MM.1S (cell line): ENCODE data around the gene TJP1.

Source experiments
- DNase-seq: peaks from one replicate; pipeline ENCODE4 v3.0.0-alpha.2; 2015
- H2AFZ ChIP-seq: fragments of 300-600 bp; sonication (generic); 2 replicates; pipeline ENCODE4 v1.6.0; 2016; ENCODE audit warnings: antibody characterized with exemption, low read length
- H3F3A ChIP-seq: fragments of 300-600 bp; sonication (generic); 2 replicates; pipeline ENCODE4 v1.6.1; 2016; ENCODE audit warnings: mild to moderate bottlenecking, antibody characterized with exemption, low read length, moderate library complexity, mixed read lengths; ENCODE audit not compliant: insufficient read depth
- H3K27ac ChIP-seq: fragments of 300-600 bp; sonication (generic); 2 replicates; pipeline ENCODE4 v1.5.1; 2016; ENCODE audit warnings: mild to moderate bottlenecking, low read length
- H3K27me3 ChIP-seq: fragments of 300-600 bp; sonication (generic); replicated peaks from 2 replicates; pipeline ENCODE4 v1.6.0; 2016; ENCODE audit warnings: low read length; ENCODE audit not compliant: insufficient read depth
- H3K36me3 ChIP-seq: fragments of 300-600 bp; sonication (generic); replicated peaks from 2 replicates; pipeline ENCODE4 v1.6.1; 2016; ENCODE audit warnings: mild to moderate bottlenecking, low read length, mixed read lengths; ENCODE audit not compliant: insufficient read depth
- H3K4me1 ChIP-seq: fragments of 300-600 bp; sonication (generic); 2 replicates; pipeline ENCODE4 v1.6.1; 2016; ENCODE audit warnings: low read length, mixed read lengths
- H3K4me2 ChIP-seq: fragments of 300-600 bp; sonication (generic); 2 replicates; pipeline ENCODE4 v1.6.0; 2016; ENCODE audit warnings: low read depth, low read length
- H3K4me3 ChIP-seq: fragments of 300-600 bp; sonication (generic); 2 replicates; pipeline ENCODE4 v1.5.1; 2016; ENCODE audit warnings: low read length, mixed read lengths
- H3K79me2 ChIP-seq: fragments of 300-600 bp; sonication (generic); 2 replicates; pipeline ENCODE4 v1.6.1; 2016; ENCODE audit warnings: mixed run types, low read length, mixed read lengths
- H3K9ac ChIP-seq: fragments of 300-600 bp; sonication (generic); 2 replicates; pipeline ENCODE4 v1.6.1; 2016; ENCODE audit warnings: low read length, mixed read lengths
- H3K9me2 ChIP-seq: fragments of 300-600 bp; sonication (generic); replicated peaks from 2 replicates; pipeline ENCODE4 v1.6.1; 2016; ENCODE audit warnings: mild to moderate bottlenecking, low read length, mixed read lengths; ENCODE audit not compliant: insufficient read depth
- H3K9me3 ChIP-seq: fragments of 300-600 bp; sonication (generic); replicated peaks from 2 replicates; pipeline ENCODE4 v1.6.1; 2016; ENCODE audit warnings: mild to moderate bottlenecking, low read length, mixed read lengths; ENCODE audit not compliant: insufficient read depth
- H4K20me1 ChIP-seq: fragments of 300-600 bp; sonication (generic); 2 replicates; pipeline ENCODE4 v1.6.1; 2016; ENCODE audit warnings: mild to moderate bottlenecking, low read length, moderate library complexity, mixed read lengths; ENCODE audit not compliant: insufficient read depth
- CTCF ChIP-seq: fragments of 300-600 bp; sonication (generic); IDR thresholded peaks from 2 replicates; pipeline ENCODE4 v1.5.1; 2016; ENCODE audit warnings: antibody characterized with exemption, low read length, mixed read lengths
- EZH2 ChIP-seq: fragments of 300-600 bp; sonication (generic); optimal IDR thresholded peaks from 2 replicates; pipeline ENCODE3; 2017; ENCODE audit warnings: low read depth, mild to moderate bottlenecking, antibody characterized with exemption, low read length, mixed read lengths
- EZH2phosphoT487 ChIP-seq: fragments of 300-600 bp; sonication (generic); IDR thresholded peaks from 2 replicates; pipeline ENCODE4 v1.6.1; 2018; ENCODE audit warnings: antibody characterized with exemption, low read length

TJP1 gene

GRCh38 chr15:29838352-29839010 is 16.2 kb upstream of the TJP1 start:
- H4K20me1 ChIP-seq = no peaks in the 10 kb centered on the region
- DNase-seq = no peak
- H2AFZ ChIP-seq = no peak overlapping the region
- H3K4me2 ChIP-seq = no peak overlapping the region
- no peaks in the 10 kb centered on the region for H3K9me3 ChIP-seq
- H3F3A ChIP-seq = no peaks in the 10 kb centered on the region
- H3K27me3 ChIP-seq = peaks cover 17% of the 10 kb centered on the region
- no peaks in the 10 kb centered on the region for H3K36me3 ChIP-seq
- TF ChIP-seq CTCF (no peak), EZH2 (no peak)
- no peaks in the 10 kb centered on the region for H3K79me2 ChIP-seq
- no peaks in the 10 kb centered on the region for H3K4me1 ChIP-seq
- no peak overlapping the region for H3K9ac ChIP-seq
- no peak overlapping the region for H3K27ac ChIP-seq
- H3K4me3 ChIP-seq = no peak overlapping the region
- no peaks in the 10 kb centered on the region for H3K9me2 ChIP-seq

- Histone ChIP-seq H3F3A (no peaks in the 10 kb centered on the region), H2AFZ (no peak overlapping the region), H4K20me1 (no peaks in the 10 kb centered on the region), H3K4me3 (no peak overlapping the region), H3K36me3 (no peaks in the 10 kb centered on the region), H3K27ac (no peak overlapping the region), H3K9me2 (no peaks in the 10 kb centered on the region), H3K4me2 (no peak overlapping the region), H3K4me1 (no peaks in the 10 kb centered on the region), H3K27me3 (peaks cover 43% of the 10 kb centered on the region), H3K9me3 (no peaks in the 10 kb centered on the region), H3K79me2 (no peaks in the 10 kb centered on the region), H3K9ac (no peak overlapping the region)
- TF ChIP-seq EZH2phosphoT487 = no peak
- TF ChIP-seq CTCF = no peak
- TF ChIP-seq EZH2 = no peak
- DNase-seq = no peak
Observed at GRCh38 chr15:29835301-29835700, 13.0 kb upstream of the TJP1 start.

GRCh38 chr15:29832709-29833108 is 10.4 kb upstream of the TJP1 start:
- Histone ChIP-seq H3K4me1 (no peaks in the 10 kb centered on the region), H3K9ac (no peak overlapping the region), H4K20me1 (no peaks in the 10 kb centered on the region), H2AFZ (no peak overlapping the region), H3K36me3 (no peaks in the 10 kb centered on the region), H3K27ac (no peak overlapping the region), H3K4me2 (no peak overlapping the region), H3F3A (no peaks in the 10 kb centered on the region), H3K4me3 (no peak overlapping the region), H3K27me3 (peaks cover 66% of the 10 kb centered on the region), H3K79me2 (no peaks in the 10 kb centered on the region), H3K9me3 (no peaks in the 10 kb centered on the region), H3K9me2 (no peaks in the 10 kb centered on the region)
- DNase-seq = no peak
- TF ChIP-seq CTCF (no peak), EZH2phosphoT487 (no peak), EZH2 (no peak)
